H4 (cell line): ENCODE results near the gene HELT. TPM values are rescaled to one million over a fixed set of nuclear protein-coding genes. Genes with fewer than 3 reads are reported as not detected.
"Not testable (repeated sequence)": the region's sequence is repeated elsewhere in the genome, so short reads cannot be mapped to it uniquely, and the experiment has no call there.

ENCODE experiments used
- DNase-seq: peaks from one replicate; pipeline ENCODE4 v3.0.0-alpha.2; 2015; ENCODE audit warnings: low spot score
- total RNA-seq: library from RNA; depleted of rRNA; stranded (reverse); fragments of >200 nt; shearing (Covaris generic); gene quantifications from 2 replicates; pipeline ENCODE4 v1.2.3, GENCODE V29; 2014; rRNA removed

Gene HELT
- total RNA-seq, 1 experiment from 2014 or later, result not detected

DNA sequence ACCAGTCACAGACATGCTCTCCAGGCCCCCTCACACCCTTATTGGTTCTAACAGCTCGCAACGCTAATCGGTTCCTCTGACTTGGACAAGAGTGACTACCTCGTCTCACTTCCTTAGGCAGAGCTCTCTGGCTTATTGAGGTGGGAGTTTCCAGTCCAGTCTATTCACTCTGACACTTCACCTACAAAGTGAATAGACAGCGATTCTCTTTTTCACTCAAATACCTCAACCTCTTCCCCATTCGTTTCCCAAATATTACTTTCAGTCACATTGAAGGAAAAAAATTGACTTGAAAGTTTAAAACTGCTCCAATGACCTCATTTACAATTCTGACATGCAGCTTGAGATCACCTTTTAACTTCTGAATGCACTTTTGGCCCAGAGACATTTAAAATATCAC is 17.7 kb downstream of the HELT start:
- DNase-seq, result no peak

DNA sequence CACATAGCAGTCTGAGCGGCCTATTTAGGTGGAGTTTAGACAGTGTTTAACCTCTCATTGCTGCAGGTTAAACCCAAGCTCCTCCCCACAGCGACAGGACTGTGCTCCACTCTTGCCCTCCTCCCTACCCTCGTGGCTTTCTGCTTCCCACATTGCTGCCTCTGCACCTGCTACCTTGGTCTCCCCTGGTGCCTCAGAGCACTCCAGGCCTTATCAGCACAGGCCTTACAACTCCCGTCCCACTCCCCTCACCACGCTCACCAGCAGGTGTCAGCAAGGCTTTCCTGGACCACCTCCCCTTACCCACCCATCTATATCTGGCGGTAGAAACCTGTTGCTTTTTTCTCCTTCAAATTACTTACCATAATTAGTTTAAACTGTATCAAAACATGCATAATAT is 18.6 kb downstream of the HELT start:
- DNase-seq, result no peak

DNA sequence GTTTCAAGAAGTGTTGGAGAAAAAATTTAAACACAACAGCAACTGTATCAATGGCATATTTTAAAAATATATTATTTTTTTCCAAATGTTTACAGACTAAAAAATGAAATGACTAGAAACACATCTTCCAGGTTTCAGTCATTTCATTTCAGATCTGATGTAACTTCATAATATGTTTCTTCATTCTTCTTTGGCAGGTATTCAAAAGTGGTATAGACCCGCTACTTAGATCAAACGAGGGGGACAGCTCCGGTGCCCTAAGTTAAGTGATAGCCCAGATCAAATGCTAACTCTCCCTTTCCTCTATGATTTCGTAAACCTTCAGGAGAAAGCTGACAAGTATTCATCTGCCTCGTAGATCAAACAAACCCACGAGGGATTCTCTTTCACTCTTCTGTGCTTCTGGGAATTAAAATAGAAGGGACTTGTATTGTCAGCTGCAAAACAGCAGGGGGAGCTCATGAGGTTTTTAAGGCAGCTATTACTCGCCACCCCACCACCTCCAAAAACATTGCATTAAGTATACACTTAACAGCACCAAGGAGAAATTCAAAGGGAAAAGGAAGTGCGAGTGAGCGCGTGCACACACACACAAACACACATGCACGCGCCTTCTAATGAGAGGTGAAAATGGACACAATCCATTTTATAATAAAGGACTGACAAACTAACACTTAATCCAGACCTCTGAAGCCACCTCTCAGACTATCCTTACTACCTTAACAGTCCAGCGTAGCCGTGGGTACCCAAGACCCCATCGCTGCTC is 21.4 kb downstream of the HELT start:
- peak; percentile 56 for DNase-seq

- DNase-seq, result no peak
Observed at GRCh38 chr4:185040523-185040922, 22.2 kb downstream of the HELT start.

GRCh38 chr4:185050286-185050685 is 32.0 kb downstream of the HELT start:
- not testable (repeated sequence) for DNase-seq

DNA sequence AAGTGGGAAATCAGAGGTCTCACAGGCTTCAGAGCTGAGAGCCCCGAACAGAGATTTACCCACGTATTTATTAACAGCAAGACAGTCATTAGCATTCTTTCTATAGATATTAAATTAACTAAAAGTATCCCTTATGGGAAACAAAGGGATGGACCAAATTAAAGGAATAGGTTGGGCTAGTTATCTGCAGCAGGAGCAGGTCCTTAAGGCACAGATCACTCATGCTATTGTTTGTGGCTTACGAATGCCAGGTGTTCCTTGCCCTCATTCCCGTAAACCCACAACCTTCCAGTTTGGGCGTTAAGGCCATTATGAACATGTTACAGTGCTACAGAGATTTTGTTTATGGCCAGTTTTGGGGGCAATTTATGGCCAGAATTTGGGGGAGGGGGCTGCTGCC is 33.0 kb downstream of the HELT start:
- not testable (repeated sequence) for DNase-seq

DNA sequence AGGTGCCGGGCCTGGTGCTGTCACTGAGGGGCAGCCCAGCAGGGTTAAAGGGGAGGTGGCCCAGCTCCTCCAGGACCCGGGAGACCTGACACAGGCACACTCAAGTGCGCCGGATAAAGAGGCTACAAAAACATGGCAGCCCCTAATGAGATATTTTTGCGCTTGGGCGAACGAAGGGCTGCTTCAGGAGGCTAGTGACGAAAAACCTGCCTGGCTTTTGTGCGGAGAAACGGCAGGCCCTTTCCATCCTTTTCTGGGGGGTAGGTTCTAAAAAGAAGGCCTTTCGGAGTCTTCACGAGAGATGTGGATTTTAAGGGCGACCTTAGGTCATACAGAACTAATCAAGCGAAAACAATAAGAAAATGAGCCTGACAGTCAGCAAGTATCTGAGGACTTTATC is 35.5 kb downstream of the HELT start:
- no peak for DNase-seq

DNA sequence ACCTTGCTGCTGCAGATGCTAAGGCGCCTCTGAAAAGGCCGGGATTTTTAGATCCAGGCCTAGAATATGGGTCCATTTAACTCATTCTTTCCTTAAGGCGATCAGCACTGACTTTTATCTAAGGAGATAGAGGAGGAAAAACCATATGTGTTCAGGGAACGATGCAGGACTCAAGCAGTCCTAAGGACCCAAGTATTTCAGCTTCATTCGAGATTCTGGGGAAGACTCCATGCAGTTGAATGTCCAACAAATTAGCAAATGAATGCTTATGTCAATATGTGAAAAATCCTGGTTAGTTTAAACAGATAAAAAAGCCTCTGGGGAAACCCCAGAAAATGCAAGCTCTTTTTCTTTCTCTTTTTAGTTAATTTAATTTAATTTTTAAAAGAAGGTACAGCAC is 36.0 kb downstream of the HELT start:
- DNase-seq, result no peak

DNA sequence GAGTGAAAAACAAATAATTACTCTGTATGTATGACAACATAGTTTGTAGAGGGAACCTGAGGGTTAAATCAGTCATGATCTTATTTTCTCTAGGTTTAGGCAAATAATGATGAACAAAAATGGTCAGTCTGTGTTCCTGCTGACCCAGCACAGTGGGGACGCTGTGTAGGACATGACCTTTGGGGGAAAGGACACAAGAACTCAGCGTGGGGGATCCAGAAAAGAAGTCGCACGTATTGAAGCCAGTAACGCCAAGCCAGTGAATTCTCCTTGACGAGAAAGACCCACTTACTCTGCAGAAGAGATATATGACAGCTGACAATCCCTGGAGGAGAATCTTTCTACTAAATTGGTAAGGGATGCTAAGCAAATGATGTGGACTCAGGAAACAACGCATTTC is 36.6 kb downstream of the HELT start:
- DNase-seq, result no peak

GRCh38 chr4:185061610-185062009 is 43.3 kb downstream of the HELT start:
- no peak for DNase-seq

- no peak for DNase-seq
Observed at GRCh38 chr4:185062606-185063005, 44.3 kb downstream of the HELT start.

DNA sequence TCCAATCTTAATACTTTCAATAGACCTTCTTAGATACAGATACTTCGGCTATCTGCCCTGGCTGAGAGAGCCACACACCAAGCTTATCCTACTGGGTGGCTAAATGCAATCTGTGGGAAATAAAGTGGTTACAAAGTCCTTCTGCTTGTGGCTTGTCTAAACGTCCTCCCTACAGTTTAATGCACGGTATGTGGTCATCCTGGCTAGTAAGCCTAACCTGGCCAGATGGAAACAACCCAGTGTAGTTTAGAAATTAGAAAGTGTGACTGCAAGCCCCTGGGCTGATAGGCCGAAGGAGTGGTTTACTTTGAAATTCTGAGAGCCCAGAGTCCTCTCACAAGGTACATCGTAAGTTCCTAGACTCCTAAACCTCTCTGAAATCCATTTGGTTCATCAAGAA is 47.9 kb downstream of the HELT start:
- no peak for DNase-seq

DNA sequence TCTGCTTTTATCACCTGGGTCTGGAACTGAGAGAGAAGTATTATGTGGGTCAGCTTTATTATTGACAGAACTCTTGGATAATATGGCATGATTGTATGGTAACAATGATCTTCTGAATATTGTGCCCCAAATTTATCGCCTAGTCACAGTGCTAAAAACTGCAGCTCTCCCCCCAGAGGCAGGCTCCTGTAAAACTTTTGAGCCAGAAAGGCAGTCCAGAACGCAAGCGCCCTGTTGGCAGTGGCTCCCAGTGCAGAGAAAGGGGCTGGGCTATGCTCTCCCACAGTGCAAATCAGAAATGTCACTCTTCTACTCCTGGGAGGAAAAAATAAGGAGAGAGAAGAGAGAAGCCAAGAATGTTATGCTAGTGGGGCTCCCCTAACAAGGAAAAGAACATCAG is 50.5 kb downstream of the HELT start:
- no peak for DNase-seq

Other genes with a start within 250 kb of the HELT start
- 56.3 and 62.8 TPM in 2 replicates for gene ACSL1, start 192.5 kb upstream of the HELT start, total RNA-seq
- gene SLC25A4, start 124.8 kb downstream of the HELT start, total RNA-seq, result 9.9 and 12.8 TPM in 2 replicates
- 17.6 and 27.7 TPM in 2 replicates for gene CFAP97, start 185.5 kb downstream of the HELT start, total RNA-seq
- gene SNX25, start 191.1 kb downstream of the HELT start, total RNA-seq, result 8.3 and 8.8 TPM in 2 replicates